Epithelial cell of proximal tubule (primary cell): ENCODE measurements around the gene DCST2. TPM values are rescaled to one million over a fixed set of nuclear protein-coding genes. Genes with fewer than 3 reads are reported as not detected.

Experiments
- DNase-seq: peaks from one replicate; pipeline ENCODE4 v3.0.0-alpha.2; 2011; ENCODE audit warnings: low read depth
- H3K4me3 ChIP-seq: 2 replicates; pipeline ENCODE4 v1.5.1; 2011; ENCODE audit warnings: low read depth, mild to moderate bottlenecking, low read length
- total RNA-seq: library from RNA; depleted of rRNA; stranded (reverse); fragments of >200 nt; gene quantifications from 2 replicates; pipeline ENCODE4 v1.2.3, GENCODE V29; 2015
- TF ChIP-seq, protein P1 (sequence below): conservative IDR thresholded peaks from 2 replicates; pipeline ENCODE4 v1.5.1; 2012; ENCODE audit warnings: low read depth, mild to moderate bottlenecking, low read length

The DCST2 gene
- total RNA-seq, 1 donor from 2014 or later = 0.12 TPM

- H3K4me3 ChIP-seq = no peak overlapping the region
- TF ChIP-seq, protein P1, sequence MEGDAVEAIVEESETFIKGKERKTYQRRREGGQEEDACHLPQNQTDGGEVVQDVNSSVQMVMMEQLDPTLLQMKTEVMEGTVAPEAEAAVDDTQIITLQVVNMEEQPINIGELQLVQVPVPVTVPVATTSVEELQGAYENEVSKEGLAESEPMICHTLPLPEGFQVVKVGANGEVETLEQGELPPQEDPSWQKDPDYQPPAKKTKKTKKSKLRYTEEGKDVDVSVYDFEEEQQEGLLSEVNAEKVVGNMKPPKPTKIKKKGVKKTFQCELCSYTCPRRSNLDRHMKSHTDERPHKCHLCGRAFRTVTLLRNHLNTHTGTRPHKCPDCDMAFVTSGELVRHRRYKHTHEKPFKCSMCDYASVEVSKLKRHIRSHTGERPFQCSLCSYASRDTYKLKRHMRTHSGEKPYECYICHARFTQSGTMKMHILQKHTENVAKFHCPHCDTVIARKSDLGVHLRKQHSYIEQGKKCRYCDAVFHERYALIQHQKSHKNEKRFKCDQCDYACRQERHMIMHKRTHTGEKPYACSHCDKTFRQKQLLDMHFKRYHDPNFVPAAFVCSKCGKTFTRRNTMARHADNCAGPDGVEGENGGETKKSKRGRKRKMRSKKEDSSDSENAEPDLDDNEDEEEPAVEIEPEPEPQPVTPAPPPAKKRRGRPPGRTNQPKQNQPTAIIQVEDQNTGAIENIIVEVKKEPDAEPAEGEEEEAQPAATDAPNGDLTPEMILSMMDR = no peak
- DNase-seq = no peak
These were observed 20.0 kb upstream of the DCST2 start for GRCh38 chr1:155053531-155054105.

DNA sequence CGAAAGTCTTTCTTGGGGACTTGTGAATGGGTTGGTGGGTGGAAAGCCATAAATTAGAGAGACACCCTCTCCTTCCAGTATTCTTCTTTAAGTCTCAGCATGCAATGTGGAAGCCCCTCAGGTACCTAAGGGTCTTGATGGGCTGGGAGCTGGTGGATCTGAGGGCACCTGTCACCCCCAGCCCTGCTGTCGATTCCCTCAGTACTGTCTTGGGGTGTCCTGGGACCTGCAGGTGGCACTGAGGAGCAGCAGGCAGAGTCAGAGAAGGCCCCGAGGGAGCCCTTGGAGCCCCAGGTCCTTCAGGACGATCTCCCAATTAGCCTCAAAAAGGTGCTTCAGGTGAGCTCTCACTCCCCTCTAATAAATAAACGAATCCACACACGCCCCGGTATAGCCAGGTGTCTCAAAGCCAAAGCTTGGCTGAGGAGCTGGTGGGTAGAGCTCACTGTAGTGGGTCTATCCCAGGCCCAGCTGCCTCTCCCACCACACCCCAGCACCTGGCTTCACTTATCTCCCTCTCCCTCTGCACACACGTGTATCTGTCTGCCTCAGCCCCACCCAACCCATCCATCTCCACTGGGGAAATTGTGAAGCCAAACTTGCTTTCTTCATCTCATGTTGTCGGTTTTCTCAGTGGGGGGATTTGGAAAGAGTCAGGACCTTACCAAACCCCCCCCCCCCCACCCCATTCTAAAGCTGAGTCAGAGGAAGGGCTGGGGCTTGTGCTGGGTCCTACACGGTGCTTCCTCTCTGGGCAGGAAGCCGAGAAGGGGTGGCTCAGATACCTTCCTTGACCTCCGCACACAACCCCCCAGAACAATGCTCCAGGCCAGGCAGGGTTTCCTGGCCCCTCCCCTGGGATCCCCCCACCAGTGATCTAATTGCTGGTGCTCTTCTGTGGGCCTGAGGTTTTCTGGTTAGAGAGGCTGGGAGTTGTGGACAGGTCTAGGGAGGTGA, 19.1 kb upstream of the DCST2 start:
- TF ChIP-seq, protein P1 = peak; percentile 54
- DNase-seq = no peak
- H3K4me3 ChIP-seq = peak overlapping the region; percentile 57

DNA sequence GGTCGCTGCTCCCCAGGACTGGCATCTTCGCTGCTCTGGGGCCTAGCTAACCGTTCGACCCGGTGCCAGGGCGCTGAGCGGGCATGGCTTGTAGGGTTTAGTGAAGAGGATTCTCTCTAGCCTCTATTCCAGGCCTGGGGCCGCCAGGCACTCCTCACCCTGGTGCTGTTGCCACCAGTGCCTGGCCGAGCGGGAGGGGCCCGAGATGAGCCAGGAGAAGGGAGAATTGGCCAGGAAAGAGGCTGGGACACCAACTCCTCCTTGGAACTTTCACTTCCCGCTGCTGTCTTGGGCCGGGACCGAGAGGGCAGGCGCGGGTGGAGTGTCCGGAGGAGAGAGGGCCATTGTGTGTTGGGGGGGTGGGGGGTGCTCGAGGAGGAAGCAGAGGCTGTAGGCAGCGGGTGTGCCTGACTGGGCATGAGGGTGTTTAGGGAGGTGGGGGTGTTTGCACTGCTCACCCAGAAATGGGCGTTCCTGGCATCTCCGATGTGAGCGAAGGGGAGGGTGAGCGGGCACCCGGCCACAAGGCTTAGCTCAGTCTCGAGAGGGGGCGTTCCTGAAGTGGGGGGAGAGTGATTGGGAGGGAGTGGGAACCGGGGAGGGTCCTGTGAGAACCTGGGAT, 18.3 kb upstream of the DCST2 start:
- peak overlapping the region; percentile 57 for H3K4me3 ChIP-seq
- DNase-seq = no peak
- TF ChIP-seq, protein P1 = no peak

GRCh38 chr1:155051342-155051776, 17.8 kb upstream of the DCST2 start:
- no peak for DNase-seq
- peak overlapping the region; percentile 57 for H3K4me3 ChIP-seq
- TF ChIP-seq, protein P1 = no peak

DNA sequence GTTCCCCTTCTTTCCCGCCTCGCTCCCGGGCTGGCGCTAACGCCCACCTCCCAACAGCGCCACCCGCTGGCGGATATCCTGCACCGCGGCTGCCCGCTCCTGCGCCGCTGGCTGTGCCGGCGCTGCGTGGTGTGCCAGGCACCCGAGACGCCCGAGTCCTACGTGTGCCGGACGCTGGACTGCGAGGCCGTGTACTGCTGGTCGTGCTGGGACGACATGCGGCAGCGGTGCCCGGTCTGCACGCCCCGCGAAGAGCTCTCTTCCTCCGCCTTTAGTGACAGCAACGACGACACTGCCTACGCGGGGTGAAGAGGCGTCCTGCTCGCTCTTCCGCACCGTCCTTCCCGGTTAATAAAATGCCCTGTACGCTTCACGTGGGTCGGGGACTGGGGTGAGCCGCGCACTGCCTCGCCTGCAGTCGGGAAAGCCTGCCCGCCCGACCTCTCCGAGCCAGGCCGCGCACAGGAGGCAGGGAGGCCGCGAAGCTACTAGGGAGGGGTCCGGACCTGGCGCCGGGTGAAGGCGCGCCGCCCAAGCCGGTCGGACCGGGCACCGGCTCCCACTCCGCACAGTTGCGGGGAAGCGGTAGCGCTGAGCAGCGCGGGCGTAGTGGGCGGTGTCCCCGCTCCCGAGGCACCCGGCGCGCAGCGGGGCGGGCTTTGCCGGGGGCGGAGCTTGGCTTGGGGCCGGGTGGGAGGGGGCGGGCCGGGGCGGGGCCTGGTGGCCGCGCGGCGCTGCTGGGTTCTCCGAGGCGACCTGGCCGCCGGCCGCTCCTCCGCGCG, 17.2 kb upstream of the DCST2 start, which contains the start of gene ADAM15:
TSS of gene ADAM15 (plus strand) at position 757 of the 782 bp plus-strand sequence. CDS start 71 bp downstream, outside the sequence.
- H3K4me3 ChIP-seq = peak within 1 kb of the TSS; percentile 57
- DNase-seq = no peak
- TF ChIP-seq, protein P1 = peak; percentile 89
